SK-N-SH (cell line): ENCODE measurements around the gene ZBTB12. TPM values are rescaled to one million over a fixed set of nuclear protein-coding genes. Genes with fewer than 3 reads are reported as not detected.

Experiments
- CTCF ChIA-PET: fragments of 300-600, 350-600 bp; formaldehyde crosslinking; extraction: SDS; loops from one replicate; lab custom pipeline; 2021; lab: Yijun Ruan, JAX
- POLR2A ChIA-PET: fragments of 350-600 bp; sonication (Branson Sonifier 250); formaldehyde crosslinking; extraction: SDS; loops from one replicate; lab custom pipeline; 2020; ENCODE audit warnings: antibody characterized with exemption, inconsistent platforms; lab: Yijun Ruan, JAX
- DNase-seq: peaks from one replicate; pipeline ENCODE4 v3.0.0; 2012
- H2AFZ ChIP-seq: fragments of 200-600 bp; sonication (generic); 2 replicates; pipeline ENCODE4 v1.8.1; 2016; ENCODE audit warnings: antibody characterized with exemption, mild to moderate bottlenecking, low read depth
- H3F3A ChIP-seq: fragments of 200-600 bp; sonication (generic); replicated peaks from 2 replicates; pipeline ENCODE3; 2016; ENCODE audit warnings: antibody characterized with exemption, mild to moderate bottlenecking; ENCODE audit not compliant: insufficient read depth
- H3K27ac ChIP-seq, 2 experiments: fragments of 200-500 bp in 1 of 2; fragments of 200-600 bp in 1 of 2; sonication (Bioruptor generic) in 1 of 2; sonication (generic), shearing (Covaris generic) in 1 of 2; 2 replicates each; pipeline versions ENCODE4 v1.5.1 to v1.6.1; 2014 to 2016; ENCODE audit warnings: low read depth in 2 of 2, inconsistent platforms in 1 of 2, low read length in 1 of 2, mild to moderate bottlenecking in 1 of 2, mixed read lengths in 1 of 2
- H3K27me3 ChIP-seq: fragments of 200-600 bp; sonication (generic), shearing (Covaris generic); 2 replicates; pipeline ENCODE4 v1.6.1; 2016; ENCODE audit warnings: mixed run types; ENCODE audit not compliant: insufficient read depth
- H3K36me3 ChIP-seq, 2 experiments: fragments of 200-500 bp in 1 of 2; fragments of 200-600 bp in 1 of 2; sonication (Bioruptor generic) in 1 of 2; sonication (generic) in 1 of 2; replicated peaks in 1 of 2; 2 replicates each; pipeline versions ENCODE3 to v1.5.1; 2014 to 2016; ENCODE audit warnings: low read length in 1 of 2, mild to moderate bottlenecking in 1 of 2; ENCODE audit not compliant: insufficient read depth in 2 of 2, control insufficient read depth in 1 of 2
- H3K4me1 ChIP-seq, 2 experiments: fragments of 200-500 bp in 1 of 2; fragments of 200-600 bp in 1 of 2; sonication (Bioruptor generic) in 1 of 2; sonication (generic), shearing (Covaris generic) in 1 of 2; 2 replicates each; pipeline versions ENCODE4 v1.5.1 to v1.6.1; 2014 to 2016; ENCODE audit warnings: low read depth in 1 of 2, low read length in 1 of 2, mixed run types in 1 of 2; ENCODE audit not compliant: insufficient read depth in 2 of 2, control insufficient read depth in 1 of 2
- H3K4me2 ChIP-seq: fragments of 200-600 bp; sonication (generic), shearing (Covaris generic); 2 replicates; pipeline ENCODE4 v1.6.1; 2017; ENCODE audit warnings: mixed run types
- H3K4me3 ChIP-seq, 2 experiments: fragments of 200-500 bp in 1 of 2; fragments of 200-600 bp in 1 of 2; sonication (Bioruptor generic) in 1 of 2; sonication (generic), shearing (Covaris generic) in 1 of 2; 2 replicates each; pipeline versions ENCODE4 v1.5.1 to v1.8.1; 2014 to 2016; ENCODE audit warnings: low read depth in 2 of 2, inconsistent platforms in 1 of 2, low read length in 1 of 2, mild to moderate bottlenecking in 1 of 2, mixed read lengths in 1 of 2, moderate library complexity in 1 of 2
- H3K79me2 ChIP-seq: fragments of 200-600 bp; sonication (generic); 2 replicates; pipeline ENCODE4 v1.8.1; 2017; ENCODE audit warnings: mild to moderate bottlenecking; ENCODE audit not compliant: insufficient read depth
- H3K9ac ChIP-seq: fragments of 200-600 bp; sonication (generic); 2 replicates; pipeline ENCODE4 v1.6.1; 2017; ENCODE audit warnings: mixed run types
- H3K9me2 ChIP-seq: fragments of 200-600 bp; sonication (generic); 2 replicates; pipeline ENCODE4 v1.6.1; 2017; ENCODE audit warnings: mixed run types
- H3K9me3 ChIP-seq: fragments of 200-600 bp; sonication (generic); 2 replicates; pipeline ENCODE4 v1.6.1; 2017; ENCODE audit warnings: mixed run types, mild to moderate bottlenecking, moderate library complexity
- H4K20me1 ChIP-seq: fragments of 200-600 bp; sonication (generic); 2 replicates; pipeline ENCODE4 v1.6.1; 2017; ENCODE audit warnings: mild to moderate bottlenecking, mixed run types; ENCODE audit not compliant: insufficient read depth
- GABPA ChIP-seq: IDR thresholded peaks from 2 replicates; pipeline ENCODE4 v1.4.0; 2012; ENCODE audit warnings: low read depth, mild to moderate bottlenecking
- JUND ChIP-seq: IDR thresholded peaks from 2 replicates; pipeline ENCODE4 v1.4.0; 2012
- MAX ChIP-seq: IDR thresholded peaks from 2 replicates; pipeline ENCODE4 v1.4.0; 2012; ENCODE audit warnings: low read depth
- MEF2A ChIP-seq: IDR thresholded peaks from 2 replicates; pipeline ENCODE4 v1.4.0; 2012; ENCODE audit warnings: low read depth, borderline replicate concordance
- NFIC ChIP-seq: IDR thresholded peaks from 2 replicates; pipeline ENCODE4 v1.4.0; 2012; ENCODE audit warnings: borderline replicate concordance
- PBX3 ChIP-seq: IDR thresholded peaks from 2 replicates; pipeline ENCODE4; 2012
- POLR2AphosphoS5 ChIP-seq: IDR thresholded peaks from 2 replicates; pipeline ENCODE4 v1.6.1; 2012; ENCODE audit warnings: low read depth, low read length
- RXRA ChIP-seq: IDR thresholded peaks from 2 replicates; pipeline ENCODE4 v1.4.0; 2012; ENCODE audit warnings: low read depth, mild to moderate bottlenecking, borderline replicate concordance
- TAF1 ChIP-seq: IDR thresholded peaks from 2 replicates; pipeline ENCODE4 v1.6.1; 2012; ENCODE audit warnings: low read depth, mild to moderate bottlenecking, low read length, moderate library complexity, borderline replicate concordance
- TCF12 ChIP-seq: IDR thresholded peaks from 2 replicates; pipeline ENCODE4 v1.4.0; 2012
- TEAD4 ChIP-seq: IDR thresholded peaks from 2 replicates; pipeline ENCODE4 v1.4.0; 2012; ENCODE audit warnings: mild to moderate bottlenecking, borderline replicate concordance; ENCODE audit not compliant: insufficient read depth
- WGBS: methylation state at CpG from one replicate; pipeline ENCODE4 v1.1.6; 2017; ENCODE audit warnings: low lambda C conversion rate; 5-methylcytosine and 5-hydroxymethylcytosine counted together
- polyA plus RNA-seq, 3 experiments: library from polyadenylated mRNA; depleted of rRNA; stranded (reverse); fragments of >200 nt; gene quantifications; 2 replicates each; pipeline ENCODE4 v1.2.3, GENCODE V29; 2012

ZBTB12 gene
- polyA plus RNA-seq, 1 of the 3 experiments (the other 2 are of a cell fraction): 8.3 TPM

- H4K20me1 ChIP-seq: no peaks in the 10 kb centered on the region
- 57% methylated on average over 5 of the region's 5 CpGs for WGBS
- CTCF ChIA-PET: interaction anchor here (2.7 kb wide), 1 partner anchor 23 kb away, joined by 9 read pairs; the partner anchor contains the start of gene DXO
- TF ChIP-seq MEF2A: no peak
- TF ChIP-seq, all 33 proteins: peak for 0
- H2AFZ ChIP-seq: no peak overlapping the region
- peaks cover 9 to 14% of the 10 kb centered on the region in 2 experiments; a peak in 1 of 4 replicates for H3K4me1 ChIP-seq
- H3K36me3 ChIP-seq: peaks cover under 1 to 27% of the 10 kb centered on the region in 2 experiments
- H3F3A ChIP-seq: peaks cover 22% of the 10 kb centered on the region
- H3K27me3 ChIP-seq: no peaks in the 10 kb centered on the region
- no peak overlapping the region for H3K4me3 ChIP-seq
- no peak overlapping the region for H3K9ac ChIP-seq
- POLR2A ChIA-PET: no interaction called here
- DNase-seq: no peak
- no peaks in the 10 kb centered on the region for H3K9me3 ChIP-seq
- no peaks in the 10 kb centered on the region for H3K79me2 ChIP-seq
- no peaks in the 10 kb centered on the region for H3K9me2 ChIP-seq
- H3K27ac ChIP-seq: no peak overlapping the region
- H3K4me2 ChIP-seq: no peak overlapping the region
Measured at GRCh38 chr6:31948306-31948705, 46.4 kb upstream of the ZBTB12 start.

- Histone ChIP-seq H3K36me3 (peaks cover 0 to 22% of the 10 kb centered on the region in 2 experiments), H3K27me3 (no peaks in the 10 kb centered on the region), H3K79me2 (no peaks in the 10 kb centered on the region), H2AFZ (no peak overlapping the region), H3K4me2 (no peak overlapping the region), H4K20me1 (no peaks in the 10 kb centered on the region), H3F3A (peaks cover 18% of the 10 kb centered on the region), H3K4me1 (peaks cover 9 to 14% of the 10 kb centered on the region in 2 experiments; a peak in 1 of 4 replicates), H3K9me3 (no peaks in the 10 kb centered on the region), H3K27ac (no peak overlapping the region), H3K9ac (no peak overlapping the region), H3K4me3 (no peak overlapping the region), H3K9me2 (no peaks in the 10 kb centered on the region)
- 60% methylated on average over 3 of the region's 4 CpGs for WGBS
- ChIA-PET POLR2A (interaction anchor here (0.6 kb wide), 1 partner anchor 55 kb away, joined by 3 read pairs; no protein-coding TSS in a partner anchor), CTCF (interaction anchor here (2.7 kb wide), 1 partner anchor 23 kb away, joined by 9 read pairs; the partner anchor contains the start of gene DXO)
- TF ChIP-seq RXRA (no peak), NFIC (no peak), GABPA (no peak)
- DNase-seq: no peak
Measured at GRCh38 chr6:31947864-31948263, 46.0 kb upstream of the ZBTB12 start.

- peaks cover 0 to 15% of the 10 kb centered on the region in 2 experiments for H3K36me3 ChIP-seq
- no peak overlapping the region for H3K9ac ChIP-seq
- TF ChIP-seq MAX: no peak
- no peak for TF ChIP-seq TCF12
- TF ChIP-seq JUND: no peak
- no peak for TF ChIP-seq TEAD4
- TF ChIP-seq POLR2AphosphoS5: no peak
- TF ChIP-seq MEF2A: no peak
- TF ChIP-seq PBX3: no peak
- TF ChIP-seq TAF1: no peak
- ChIA-PET POLR2A (interaction anchor here (0.6 kb wide), 1 partner anchor 54 kb away, joined by 3 read pairs; no protein-coding TSS in a partner anchor), CTCF (interaction anchor here (2.7 kb wide), 1 partner anchor 24 kb away, joined by 9 read pairs; the partner anchor contains the start of gene DXO)
- no peak for DNase-seq
- H3K4me3 ChIP-seq: no peak overlapping the region
- no peaks in the 10 kb centered on the region for H3K27me3 ChIP-seq
- WGBS: 58% methylated on average over 16 of the region's 24 CpGs
- H3K27ac ChIP-seq: no peak overlapping the region
- H3K79me2 ChIP-seq: no peaks in the 10 kb centered on the region
- H3F3A ChIP-seq: peaks cover 15% of the 10 kb centered on the region
- no peaks in the 10 kb centered on the region for H4K20me1 ChIP-seq
- H3K9me2 ChIP-seq: no peaks in the 10 kb centered on the region
- no peak overlapping the region for H3K4me2 ChIP-seq
- H2AFZ ChIP-seq: no peak overlapping the region
- no peaks in the 10 kb centered on the region for H3K9me3 ChIP-seq
- peaks cover 9 to 14% of the 10 kb centered on the region in 2 experiments; a peak in 1 of 4 replicates for H3K4me1 ChIP-seq
Measured at GRCh38 chr6:31947070-31947675, 45.3 kb upstream of the ZBTB12 start.
